Measurements from ENCODE around the gene OGFR. TPM values are rescaled to one million over a fixed set of nuclear protein-coding genes. Genes with fewer than 3 reads are reported as not detected.

OGFR gene
- total RNA-seq, 4 donors from 2014 or later: 73.3 to 88.3 (median 76.3) TPM

- Histone ChIP-seq H3K36me3 (no peaks in the 10 kb centered on the region), H3K4me1 (peaks cover 0 to 9% (median 9%) of the 10 kb centered on the region in 4 donors), H3K4me3 (no peak overlapping the region), H3K27me3 (no peaks in the 10 kb centered on the region), H3K27ac (peak overlapping the region in 1 of 4 donors; percentile 83), H3K9me3 (no peaks in the 10 kb centered on the region)
- TF ChIP-seq POLR2A (IDR thresholded peaks at IDR 0.05) (no peak), CTCF (IDR thresholded peaks at IDR 0.05) (no peak)
- no peak for DNase-seq
These were observed 27.2 kb upstream of the OGFR start for GRCh38 chr20:62777528-62777830.

GRCh38 chr20:62778058-62778457, 26.6 kb upstream of the OGFR start:
- DNase-seq: no peak
- Histone ChIP-seq H3K27ac (no peak overlapping the region), H3K36me3 (no peaks in the 10 kb centered on the region), H3K9me3 (no peaks in the 10 kb centered on the region), H3K4me3 (no peak overlapping the region), H3K4me1 (peaks cover 0 to 9% (median 9%) of the 10 kb centered on the region in 4 donors), H3K27me3 (no peaks in the 10 kb centered on the region)
- TF ChIP-seq CTCF (IDR thresholded peaks at IDR 0.05) (no peak), POLR2A (IDR thresholded peaks at IDR 0.05) (no peak)

DNA sequence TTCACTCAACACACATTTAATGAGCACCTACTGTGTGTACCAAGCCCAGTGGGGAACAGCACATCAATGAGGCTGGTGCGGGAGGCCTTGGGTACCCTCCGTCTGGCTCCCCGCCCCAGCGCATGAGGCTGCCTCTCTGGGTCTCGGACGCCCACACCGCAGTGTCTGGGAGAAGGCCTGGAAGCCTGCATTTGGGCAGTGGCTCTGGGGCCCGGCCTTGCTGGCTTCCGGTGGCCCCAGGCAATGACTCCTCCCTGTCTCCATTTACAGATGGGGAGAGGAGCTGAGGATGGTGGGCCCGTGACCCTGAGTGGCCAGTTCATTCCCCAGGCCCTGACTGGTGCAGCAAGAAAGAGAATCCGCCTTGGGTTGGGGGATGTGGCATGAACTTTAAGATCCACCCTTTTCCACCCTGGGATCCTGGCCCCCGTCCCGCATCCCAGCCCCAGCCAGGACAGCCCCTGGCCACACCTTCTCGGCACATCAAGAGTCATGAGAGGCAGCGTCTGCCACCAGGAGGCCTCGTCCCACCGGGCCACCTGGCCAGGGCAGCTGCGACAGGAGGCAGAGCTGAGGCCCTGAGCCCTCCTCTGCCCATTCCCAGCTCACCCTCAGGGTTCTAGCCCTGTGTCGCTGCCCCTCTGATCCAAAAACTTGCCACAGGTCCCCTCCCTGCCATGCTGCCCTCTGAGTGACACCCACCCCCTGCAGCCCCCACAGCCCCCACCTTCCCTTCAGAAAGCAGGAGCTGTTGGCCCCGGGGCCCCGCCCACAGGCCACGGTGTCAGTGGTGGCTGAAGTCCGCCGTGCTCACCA, 25.8 kb upstream of the OGFR start:
- Histone ChIP-seq H3K36me3 (no peaks in the 10 kb centered on the region), H3K9me3 (no peaks in the 10 kb centered on the region), H3K4me1 (peaks cover 0 to 9% (median 9%) of the 10 kb centered on the region in 4 donors), H3K4me3 (no peak overlapping the region), H3K27ac (no peak overlapping the region), H3K27me3 (no peaks in the 10 kb centered on the region)
- DNase-seq: no peak
- TF ChIP-seq POLR2A (IDR thresholded peaks at IDR 0.05) (no peak), CTCF (IDR thresholded peaks at IDR 0.05) (no peak)

DNA sequence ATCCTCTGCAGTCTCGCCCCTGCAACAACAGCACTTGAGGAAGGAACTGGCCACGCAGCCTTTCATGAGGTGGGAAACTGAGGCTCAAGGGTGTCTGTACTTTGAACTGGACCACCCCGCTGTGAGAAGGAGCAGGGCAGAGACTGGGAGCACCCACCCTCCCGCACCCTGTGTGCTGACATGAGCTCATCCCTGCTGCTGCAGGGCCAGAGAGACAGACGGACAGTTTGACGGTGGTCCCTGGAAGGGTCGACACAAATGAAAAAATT, 25.3 kb upstream of the OGFR start:
- Histone ChIP-seq H3K27me3 (no peaks in the 10 kb centered on the region), H3K27ac (no peak overlapping the region), H3K36me3 (no peaks in the 10 kb centered on the region), H3K4me3 (no peak overlapping the region), H3K4me1 (peaks cover 0 to 9% (median 9%) of the 10 kb centered on the region in 4 donors), H3K9me3 (no peaks in the 10 kb centered on the region)
- no peak for TF ChIP-seq CTCF (IDR thresholded peaks at IDR 0.05)
- TF ChIP-seq POLR2A (IDR thresholded peaks at IDR 0.05): no peak
- no peak for DNase-seq

DNA sequence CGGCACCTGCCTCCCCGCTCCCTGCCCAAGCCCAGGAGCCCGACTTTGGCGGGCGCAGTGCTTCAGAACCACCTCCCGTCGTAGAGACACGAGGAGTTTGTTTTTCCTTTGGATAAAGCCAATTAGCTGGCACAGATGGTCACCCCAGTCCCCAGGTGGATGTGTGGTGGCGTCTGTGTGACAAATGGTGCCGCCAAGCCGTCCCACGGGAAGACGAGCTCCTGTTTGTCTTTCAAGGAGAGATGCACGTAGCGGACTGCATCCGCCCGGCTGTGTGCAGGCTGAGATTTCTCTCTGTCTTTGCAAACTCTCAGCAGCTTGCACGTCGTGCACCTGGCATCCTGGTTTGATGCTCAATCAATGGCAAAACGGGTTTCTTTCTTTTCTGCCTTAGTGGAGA, 24.4 kb upstream of the OGFR start:
- H3K4me1 ChIP-seq: peaks cover 0 to 9% (median 9%) of the 10 kb centered on the region in 4 donors
- TF ChIP-seq CTCF (IDR thresholded peaks at IDR 0.05) (no peak), POLR2A (IDR thresholded peaks at IDR 0.05) (no peak)
- DNase-seq: no peak
- no peak overlapping the region for H3K27ac ChIP-seq
- no peaks in the 10 kb centered on the region for H3K36me3 ChIP-seq
- no peak overlapping the region for H3K4me3 ChIP-seq
- H3K27me3 ChIP-seq: no peaks in the 10 kb centered on the region
- no peaks in the 10 kb centered on the region for H3K9me3 ChIP-seq

DNA sequence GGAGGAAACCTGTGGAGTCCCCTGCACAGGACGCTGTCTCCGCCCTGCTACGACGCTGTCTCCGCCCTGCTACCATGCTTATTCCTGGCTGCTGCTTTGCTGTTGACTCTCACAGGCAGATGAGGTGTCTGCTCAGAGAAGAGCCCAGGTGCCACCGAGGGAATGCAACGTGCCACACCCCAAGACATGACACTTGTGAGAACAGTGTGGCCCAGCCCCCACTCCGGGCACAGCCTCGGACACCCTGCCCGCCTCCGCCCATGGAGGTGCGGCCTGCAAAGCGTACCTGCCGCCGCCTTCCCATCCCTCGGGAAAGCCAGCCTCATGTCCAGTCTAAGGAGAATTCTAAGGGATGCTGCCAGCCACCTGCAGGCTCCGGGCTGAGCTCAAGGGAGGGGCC, 23.9 kb upstream of the OGFR start:
- no peak for TF ChIP-seq CTCF (IDR thresholded peaks at IDR 0.05)
- no peak for TF ChIP-seq POLR2A (IDR thresholded peaks at IDR 0.05)
- no peak overlapping the region for H3K4me3 ChIP-seq
- DNase-seq: no peak
- H3K27me3 ChIP-seq: no peaks in the 10 kb centered on the region
- no peak overlapping the region for H3K27ac ChIP-seq
- peaks cover 0 to 9% (median 9%) of the 10 kb centered on the region in 4 donors for H3K4me1 ChIP-seq
- H3K36me3 ChIP-seq: no peaks in the 10 kb centered on the region
- H3K9me3 ChIP-seq: no peaks in the 10 kb centered on the region

All from Peyer's patch (tissue), 4 donors.